Stomach smooth muscle (tissue), 2 donors: ENCODE measurements around the gene ERBB2.
"Not testable (repeated sequence)": the region's sequence is repeated elsewhere in the genome, so short reads cannot be mapped to it uniquely, and the experiment has no call there.

Source experiments
- H3K27ac ChIP-seq: one replicate; pipeline ENCODE4 v1.7.0; 2013; ENCODE audit warnings: mild to moderate bottlenecking, low read length, inconsistent platforms
- H3K27me3 ChIP-seq, 2 donors: one replicate each; pipeline ENCODE4 v1.7.0; 2013; ENCODE audit warnings: low read length in 2 of 2; ENCODE audit not compliant: insufficient read depth in 2 of 2, control insufficient read depth in 1 of 2
- H3K36me3 ChIP-seq, 2 donors: one replicate each; pipeline ENCODE4 v1.7.0; 2013; ENCODE audit warnings: low read length in 2 of 2; ENCODE audit not compliant: control insufficient read depth in 2 of 2, insufficient read depth in 2 of 2
- H3K4me1 ChIP-seq: one replicate; pipeline ENCODE4 v1.7.0; 2013; ENCODE audit warnings: low read length; ENCODE audit not compliant: control insufficient read depth, insufficient read depth
- H3K4me3 ChIP-seq, 2 donors: one replicate each; pipeline ENCODE4 v1.7.0; 2013; ENCODE audit warnings: low read length in 2 of 2
- H3K9ac ChIP-seq, 2 donors: one replicate each; pipeline ENCODE4 v1.7.0; 2013; ENCODE audit warnings: low read length in 2 of 2, mild to moderate bottlenecking in 1 of 2
- H3K9me3 ChIP-seq, 2 donors: one replicate each; pipeline ENCODE4 v1.7.0; 2013; ENCODE audit warnings: low read length in 2 of 2; ENCODE audit not compliant: control insufficient read depth in 2 of 2
- donor health status: healthy.
- donor health status: Pancreatic carcinoma.

Gene ERBB2

GRCh38 chr17:39742856-39743436 is 43.1 kb downstream of the ERBB2 start:
- H3K9me3 ChIP-seq = no peaks in the 10 kb centered on the region
- H3K27me3 ChIP-seq = peaks cover 48 to 53% of the 10 kb centered on the region in 2 donors
- H3K4me3 ChIP-seq = no peak overlapping the region
- H3K4me1 ChIP-seq = peaks cover 13% of the 10 kb centered on the region
- H3K27ac ChIP-seq = no peak overlapping the region
- no peak overlapping the region for H3K9ac ChIP-seq
- H3K36me3 ChIP-seq = no peaks in the 10 kb centered on the region

GRCh38 chr17:39744075-39744835 is 44.4 kb downstream of the ERBB2 start:
- H3K27ac ChIP-seq = no peak overlapping the region
- peaks cover 41 to 44% of the 10 kb centered on the region in 2 donors for H3K27me3 ChIP-seq
- no peaks in the 10 kb centered on the region for H3K36me3 ChIP-seq
- peaks cover 8% of the 10 kb centered on the region for H3K4me1 ChIP-seq
- no peaks in the 10 kb centered on the region for H3K9me3 ChIP-seq
- no peak overlapping the region for H3K4me3 ChIP-seq
- no peak overlapping the region for H3K9ac ChIP-seq

GRCh38 chr17:39744836-39745215 is 45.0 kb downstream of the ERBB2 start:
- peaks cover 3% of the 10 kb centered on the region for H3K4me1 ChIP-seq
- H3K27me3 ChIP-seq = peaks cover 36 to 39% of the 10 kb centered on the region in 2 donors
- H3K9ac ChIP-seq = no peak overlapping the region
- no peak overlapping the region for H3K27ac ChIP-seq
- no peaks in the 10 kb centered on the region for H3K36me3 ChIP-seq
- no peak overlapping the region for H3K4me3 ChIP-seq
- H3K9me3 ChIP-seq = no peaks in the 10 kb centered on the region

GRCh38 chr17:39745335-39746144 is 45.7 kb downstream of the ERBB2 start:
- no peak overlapping the region for H3K4me3 ChIP-seq
- H3K27ac ChIP-seq = no peak overlapping the region
- no peak overlapping the region for H3K9ac ChIP-seq
- H3K27me3 ChIP-seq = peaks cover 29 to 32% of the 10 kb centered on the region in 2 donors
- peaks cover 7% of the 10 kb centered on the region for H3K4me1 ChIP-seq
- H3K36me3 ChIP-seq = no peaks in the 10 kb centered on the region
- H3K9me3 ChIP-seq = no peaks in the 10 kb centered on the region

GRCh38 chr17:39746145-39746461 is 46.2 kb downstream of the ERBB2 start:
- H3K27ac ChIP-seq = no peak overlapping the region
- peaks cover 7% of the 10 kb centered on the region for H3K4me1 ChIP-seq
- H3K9me3 ChIP-seq = no peaks in the 10 kb centered on the region
- no peak overlapping the region for H3K4me3 ChIP-seq
- H3K36me3 ChIP-seq = no peaks in the 10 kb centered on the region
- no peak overlapping the region for H3K9ac ChIP-seq
- H3K27me3 ChIP-seq = peaks cover 27 to 28% of the 10 kb centered on the region in 2 donors

GRCh38 chr17:39747745-39748144 is 47.9 kb downstream of the ERBB2 start:
- Histone ChIP-seq H3K9me3 (no peaks in the 10 kb centered on the region), H3K27me3 (peaks cover 14 to 15% of the 10 kb centered on the region in 2 donors), H3K4me1 (peaks cover 7% of the 10 kb centered on the region), H3K9ac (no peak overlapping the region), H3K27ac (no peak overlapping the region), H3K36me3 (no peaks in the 10 kb centered on the region), H3K4me3 (no peak overlapping the region)

GRCh38 chr17:39748444-39749034 is 48.7 kb downstream of the ERBB2 start:
- H3K27me3 ChIP-seq, H3K4me3 ChIP-seq, H3K9me3 ChIP-seq, H3K36me3 ChIP-seq, H3K27ac ChIP-seq, H3K4me1 ChIP-seq, H3K9ac ChIP-seq: not testable (repeated sequence)

GRCh38 chr17:39750131-39751015 is 50.5 kb downstream of the ERBB2 start:
- Histone ChIP-seq H3K4me3 (no peak overlapping the region), H3K9me3 (no peaks in the 10 kb centered on the region), H3K9ac (peak overlapping the region in 1 of 2 donors; percentile 51), H3K4me1 (peaks cover 18% of the 10 kb centered on the region), H3K27ac (no peak overlapping the region), H3K27me3 (peaks cover 0 to 5% of the 10 kb centered on the region in 2 donors), H3K36me3 (no peaks in the 10 kb centered on the region)

GRCh38 chr17:39751016-39751543 is 51.2 kb downstream of the ERBB2 start:
- Histone ChIP-seq H3K36me3 (no peaks in the 10 kb centered on the region), H3K27me3 (peaks cover 0 to 3% of the 10 kb centered on the region in 2 donors), H3K27ac (no peak overlapping the region), H3K9me3 (no peaks in the 10 kb centered on the region), H3K4me3 (no peak overlapping the region), H3K4me1 (peaks cover 21% of the 10 kb centered on the region), H3K9ac (no peak overlapping the region)

GRCh38 chr17:39751637-39752036 is 51.8 kb downstream of the ERBB2 start:
- no peak overlapping the region for H3K9ac ChIP-seq
- no peak overlapping the region for H3K27ac ChIP-seq
- no peak overlapping the region for H3K4me3 ChIP-seq
- H3K36me3 ChIP-seq = no peaks in the 10 kb centered on the region
- peaks cover 20% of the 10 kb centered on the region for H3K4me1 ChIP-seq
- no peaks in the 10 kb centered on the region for H3K9me3 ChIP-seq
- peaks cover 0 to 3% of the 10 kb centered on the region in 2 donors for H3K27me3 ChIP-seq
